ENCODE data around the gene AP2B1.
"Not testable (repeated sequence)": the region's sequence is repeated elsewhere in the genome, so short reads cannot be mapped to it uniquely, and the experiment has no call there.

Gene AP2B1

DNA sequence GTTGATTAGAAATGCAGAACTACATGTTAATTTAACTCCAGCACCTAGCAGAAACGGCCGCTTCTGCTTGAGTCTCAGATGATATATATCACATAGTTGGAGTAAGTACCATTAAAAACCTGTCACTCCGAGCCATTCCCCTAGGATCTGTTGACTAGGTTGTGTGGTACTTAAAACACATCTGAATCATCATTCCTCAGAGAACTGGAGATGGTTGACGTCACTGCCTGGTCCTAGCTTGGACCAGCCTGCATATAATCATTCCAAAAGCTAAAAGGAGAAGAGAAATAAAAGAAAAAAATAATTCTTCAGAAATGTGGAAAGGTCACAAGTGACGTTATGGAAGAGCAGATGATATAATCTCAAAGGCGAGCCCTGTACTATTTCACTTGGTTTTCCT lies 113.0 kb downstream of the AP2B1 start:
- Histone ChIP-seq H3K4me3 (ENCODE audit: low read length) (no peak overlapping the region), H3K4me1 (ENCODE audit: control insufficient read depth, low read length) (no peaks in the 10 kb centered on the region), H4K20me1 (ENCODE audit: control insufficient read depth, insufficient read depth, low read depth, low read length) (no peaks in the 10 kb centered on the region; the same call in 1 of the 2 replicates), H3K27me3 (ENCODE audit: control insufficient read depth, low read length) (no peaks in the 10 kb centered on the region), H3K27ac (ENCODE audit: low read depth, low read length) (no peak overlapping the region), H3K4me2 (ENCODE audit: low read length) (no peak overlapping the region), H3K79me2 (ENCODE audit: control insufficient read depth, low read length) (no peaks in the 10 kb centered on the region), H3K36me3 (ENCODE audit: control insufficient read depth, low read length) (peaks cover 9% of the 10 kb centered on the region), H3K9me3 (ENCODE audit: control insufficient read depth, insufficient read depth, low read length) (no peaks in the 10 kb centered on the region), H3F3A (ENCODE audit: control insufficient read depth, insufficient read depth) (no peaks in the 10 kb centered on the region), H3K9me2 (replicated peaks; ENCODE audit: control insufficient read depth, low read length) (no peaks in the 10 kb centered on the region)
- TF ChIP-seq, protein P1, sequence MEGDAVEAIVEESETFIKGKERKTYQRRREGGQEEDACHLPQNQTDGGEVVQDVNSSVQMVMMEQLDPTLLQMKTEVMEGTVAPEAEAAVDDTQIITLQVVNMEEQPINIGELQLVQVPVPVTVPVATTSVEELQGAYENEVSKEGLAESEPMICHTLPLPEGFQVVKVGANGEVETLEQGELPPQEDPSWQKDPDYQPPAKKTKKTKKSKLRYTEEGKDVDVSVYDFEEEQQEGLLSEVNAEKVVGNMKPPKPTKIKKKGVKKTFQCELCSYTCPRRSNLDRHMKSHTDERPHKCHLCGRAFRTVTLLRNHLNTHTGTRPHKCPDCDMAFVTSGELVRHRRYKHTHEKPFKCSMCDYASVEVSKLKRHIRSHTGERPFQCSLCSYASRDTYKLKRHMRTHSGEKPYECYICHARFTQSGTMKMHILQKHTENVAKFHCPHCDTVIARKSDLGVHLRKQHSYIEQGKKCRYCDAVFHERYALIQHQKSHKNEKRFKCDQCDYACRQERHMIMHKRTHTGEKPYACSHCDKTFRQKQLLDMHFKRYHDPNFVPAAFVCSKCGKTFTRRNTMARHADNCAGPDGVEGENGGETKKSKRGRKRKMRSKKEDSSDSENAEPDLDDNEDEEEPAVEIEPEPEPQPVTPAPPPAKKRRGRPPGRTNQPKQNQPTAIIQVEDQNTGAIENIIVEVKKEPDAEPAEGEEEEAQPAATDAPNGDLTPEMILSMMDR (IDR thresholded peaks at IDR 0.05; ENCODE audit: low read depth, low read length, poor library complexity, severe bottlenecking) = no peak
- TF ChIP-seq EZH2phosphoT487 (IDR thresholded peaks at IDR 0.05; ENCODE audit: borderline replicate concordance, low read length) = no peak

DNA sequence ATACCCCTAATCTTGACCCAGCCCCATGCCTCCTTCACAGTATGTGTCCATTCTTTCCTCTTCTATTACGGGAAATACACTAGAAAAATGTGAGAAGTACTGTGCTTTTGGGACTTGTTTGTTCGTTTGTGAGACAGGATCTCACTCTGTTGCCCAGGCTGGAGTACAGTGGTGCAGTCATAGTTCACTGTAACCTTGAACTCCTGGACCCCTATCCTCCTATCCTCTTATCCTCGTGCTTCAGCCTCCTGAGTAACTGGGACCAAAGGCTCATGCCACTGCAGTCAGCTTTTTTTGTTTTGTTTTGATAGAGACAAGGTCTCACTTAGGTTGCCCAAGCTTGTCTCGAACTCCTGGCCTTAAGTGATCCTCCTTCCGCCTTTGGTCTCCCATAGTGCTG lies 114.4 kb downstream of the AP2B1 start:
- Histone ChIP-seq H3K27me3 (ENCODE audit: control insufficient read depth, low read length) (no peaks in the 10 kb centered on the region), H3K9me2 (replicated peaks; ENCODE audit: control insufficient read depth, low read length) (no peaks in the 10 kb centered on the region), H3K36me3 (ENCODE audit: control insufficient read depth, low read length) (peaks cover 3% of the 10 kb centered on the region; the same call in 1 of the 2 replicates), H3F3A (ENCODE audit: control insufficient read depth, insufficient read depth) (no peaks in the 10 kb centered on the region), H3K4me2 (ENCODE audit: low read length) (no peak overlapping the region), H3K27ac (ENCODE audit: low read depth, low read length) (no peak overlapping the region), H3K9me3 (ENCODE audit: control insufficient read depth, insufficient read depth, low read length) (no peaks in the 10 kb centered on the region), H3K4me3 (ENCODE audit: low read length) (no peak overlapping the region), H3K79me2 (ENCODE audit: control insufficient read depth, low read length) (no peaks in the 10 kb centered on the region), H4K20me1 (ENCODE audit: control insufficient read depth, insufficient read depth, low read depth, low read length) (no peaks in the 10 kb centered on the region; the same call in 1 of the 2 replicates), H3K4me1 (ENCODE audit: control insufficient read depth, low read length) (no peaks in the 10 kb centered on the region)
- no peak for TF ChIP-seq EZH2phosphoT487 (IDR thresholded peaks at IDR 0.05; ENCODE audit: borderline replicate concordance, low read length)
- TF ChIP-seq, protein P1 (IDR thresholded peaks at IDR 0.05; ENCODE audit: low read depth, low read length, poor library complexity, severe bottlenecking) = no peak

DNA sequence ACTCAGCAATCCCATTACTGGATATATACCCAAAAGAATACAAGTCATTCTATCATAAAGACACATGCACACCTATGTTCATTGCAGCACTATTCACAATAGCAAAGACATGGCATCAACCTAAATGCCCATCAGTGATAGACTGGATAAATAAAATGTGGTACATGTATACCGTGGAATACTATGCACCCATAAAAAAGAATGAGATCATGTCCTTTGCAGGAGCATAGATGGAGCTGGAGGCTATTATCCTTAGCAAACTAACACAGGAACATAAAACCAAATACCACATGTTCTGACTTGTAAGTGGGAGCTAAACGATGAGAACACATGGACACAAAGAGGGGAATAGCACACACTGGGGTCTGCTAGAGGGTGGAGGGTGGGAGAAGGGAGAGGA lies 116.2 kb downstream of the AP2B1 start:
- H3K36me3 ChIP-seq (ENCODE audit: control insufficient read depth, low read length); H3K9me3 ChIP-seq (ENCODE audit: control insufficient read depth, insufficient read depth, low read length); H3K79me2 ChIP-seq (ENCODE audit: control insufficient read depth, low read length); H3K9me2 ChIP-seq (replicated peaks; ENCODE audit: control insufficient read depth, low read length); H3K4me1 ChIP-seq (ENCODE audit: control insufficient read depth, low read length); H3K27me3 ChIP-seq (ENCODE audit: control insufficient read depth, low read length); H4K20me1 ChIP-seq (ENCODE audit: control insufficient read depth, insufficient read depth, low read depth, low read length); H3K27ac ChIP-seq (ENCODE audit: low read depth, low read length); H3F3A ChIP-seq (ENCODE audit: control insufficient read depth, insufficient read depth); H3K4me3 ChIP-seq (ENCODE audit: low read length); H3K4me2 ChIP-seq (ENCODE audit: low read length): not testable (repeated sequence)

DNA sequence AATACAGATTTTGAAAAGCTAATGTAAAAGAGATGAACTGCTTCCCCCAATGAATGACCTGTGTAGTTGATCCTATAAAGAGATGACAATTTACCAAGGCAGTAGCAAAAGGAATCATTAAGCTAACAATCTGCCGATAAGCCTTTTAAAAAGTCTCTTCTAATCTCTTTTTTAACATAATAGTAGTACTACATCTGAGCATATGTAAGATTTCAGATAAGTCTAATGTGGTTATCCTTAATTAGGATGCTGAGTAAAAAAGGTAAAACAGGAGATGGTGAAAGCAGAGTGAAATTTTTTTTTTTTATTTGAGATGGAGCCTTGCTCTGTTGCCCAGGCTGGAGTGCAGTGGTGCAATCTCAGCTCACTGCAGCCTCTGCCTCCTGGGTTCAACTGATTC lies 118.1 kb downstream of the AP2B1 start:
- TF ChIP-seq EZH2phosphoT487 (IDR thresholded peaks at IDR 0.05; ENCODE audit: borderline replicate concordance, low read length) = no peak
- TF ChIP-seq, protein P1 (IDR thresholded peaks at IDR 0.05; ENCODE audit: low read depth, low read length, poor library complexity, severe bottlenecking) = no peak
- no peaks in the 10 kb centered on the region for H3K9me2 ChIP-seq (replicated peaks; ENCODE audit: control insufficient read depth, low read length)
- H3K9me3 ChIP-seq (ENCODE audit: control insufficient read depth, insufficient read depth, low read length) = no peaks in the 10 kb centered on the region
- no peak overlapping the region for H3K4me3 ChIP-seq (ENCODE audit: low read length)
- H3K36me3 ChIP-seq (ENCODE audit: control insufficient read depth, low read length) = peaks cover 11% of the 10 kb centered on the region
- peaks cover 23% of the 10 kb centered on the region for H3K4me1 ChIP-seq (ENCODE audit: control insufficient read depth, low read length)
- H3F3A ChIP-seq (ENCODE audit: control insufficient read depth, insufficient read depth) = 0 out of 2 replicates have a peak, but pooled peaks cover 4% of the 10 kb centered on the region
- H3K27ac ChIP-seq (ENCODE audit: low read depth, low read length) = no peak overlapping the region
- no peaks in the 10 kb centered on the region for H3K79me2 ChIP-seq (ENCODE audit: control insufficient read depth, low read length)
- no peaks in the 10 kb centered on the region; the same call in 1 of the 2 replicates for H4K20me1 ChIP-seq (ENCODE audit: control insufficient read depth, insufficient read depth, low read depth, low read length)
- no peak overlapping the region for H3K4me2 ChIP-seq (ENCODE audit: low read length)
- H3K27me3 ChIP-seq (ENCODE audit: control insufficient read depth, low read length) = no peaks in the 10 kb centered on the region

Data from DOHH2 (cell line).